HG02981 (cell line): ENCODE results near the gene CCDC34.
A peak's percentile ranks its signal among the peaks of the same experiment; 100 is the strongest.
"Not testable (repeated sequence)": the region's sequence is repeated elsewhere in the genome, so short reads cannot be mapped to it uniquely, and the experiment has no call there.

Source experiments
- ATAC-seq: cut with Tn5 transposase; IDR thresholded peaks from one replicate; pipeline ENCODE4 v1.9.1; 2021; ENCODE audit warnings: mild to moderate bottlenecking, moderate library complexity; ENCODE audit not compliant: unreplicated experiment

CCDC34 gene

GRCh38 chr11:27328614-27329013 is 34.4 kb downstream of the CCDC34 start:
- ATAC-seq, result no peak

- ATAC-seq, result not testable (repeated sequence)
Observed at GRCh38 chr11:27327064-27327463, 36.0 kb downstream of the CCDC34 start.

GRCh38 chr11:27322196-27322595 is 40.8 kb downstream of the CCDC34 start:
- ATAC-seq, result not testable (repeated sequence)

GRCh38 chr11:27321340-27321739 is 41.7 kb downstream of the CCDC34 start:
- ATAC-seq, result not testable (repeated sequence)

- ATAC-seq, result peak; percentile 99
Observed at GRCh38 chr11:27319072-27319471, 43.9 kb downstream of the CCDC34 start.

GRCh38 chr11:27317751-27318150 is 45.3 kb downstream of the CCDC34 start:
- no peak for ATAC-seq

GRCh38 chr11:27315836-27316235 is 47.2 kb downstream of the CCDC34 start:
- no peak for ATAC-seq

- ATAC-seq, result no peak
Observed at GRCh38 chr11:27313157-27313821, 49.7 kb downstream of the CCDC34 start.

- no peak for ATAC-seq
Observed at GRCh38 chr11:27312110-27312509, 50.9 kb downstream of the CCDC34 start.

- no peak for ATAC-seq
Observed at GRCh38 chr11:27310707-27311106, 52.3 kb downstream of the CCDC34 start.

GRCh38 chr11:27310182-27310581 is 52.8 kb downstream of the CCDC34 start:
- no peak for ATAC-seq

GRCh38 chr11:27309046-27309445 is 54.0 kb downstream of the CCDC34 start:
- ATAC-seq, result no peak

GRCh38 chr11:27307232-27307631 is 55.8 kb downstream of the CCDC34 start:
- no peak for ATAC-seq

GRCh38 chr11:27305751-27306150 is 57.3 kb downstream of the CCDC34 start:
- no peak for ATAC-seq

- ATAC-seq, result no peak
Observed at GRCh38 chr11:27304514-27304913, 58.5 kb downstream of the CCDC34 start.

GRCh38 chr11:27303903-27304302 is 59.1 kb downstream of the CCDC34 start:
- ATAC-seq, result no peak

- ATAC-seq, result no peak
Observed at GRCh38 chr11:27300974-27301373, 62.0 kb downstream of the CCDC34 start.

- no peak for ATAC-seq
Observed at GRCh38 chr11:27297616-27298015, 65.4 kb downstream of the CCDC34 start.

GRCh38 chr11:27296497-27296896 is 66.5 kb downstream of the CCDC34 start:
- ATAC-seq, result peak; percentile 82

GRCh38 chr11:27295928-27296327 is 67.1 kb downstream of the CCDC34 start:
- ATAC-seq, result no peak

- ATAC-seq, result no peak
Observed at GRCh38 chr11:27294654-27295053, 68.4 kb downstream of the CCDC34 start.

GRCh38 chr11:27293515-27294417 is 69.2 kb downstream of the CCDC34 start:
- no peak for ATAC-seq
